ENCODE results near the gene OR52D1.

Gene OR52D1

DNA sequence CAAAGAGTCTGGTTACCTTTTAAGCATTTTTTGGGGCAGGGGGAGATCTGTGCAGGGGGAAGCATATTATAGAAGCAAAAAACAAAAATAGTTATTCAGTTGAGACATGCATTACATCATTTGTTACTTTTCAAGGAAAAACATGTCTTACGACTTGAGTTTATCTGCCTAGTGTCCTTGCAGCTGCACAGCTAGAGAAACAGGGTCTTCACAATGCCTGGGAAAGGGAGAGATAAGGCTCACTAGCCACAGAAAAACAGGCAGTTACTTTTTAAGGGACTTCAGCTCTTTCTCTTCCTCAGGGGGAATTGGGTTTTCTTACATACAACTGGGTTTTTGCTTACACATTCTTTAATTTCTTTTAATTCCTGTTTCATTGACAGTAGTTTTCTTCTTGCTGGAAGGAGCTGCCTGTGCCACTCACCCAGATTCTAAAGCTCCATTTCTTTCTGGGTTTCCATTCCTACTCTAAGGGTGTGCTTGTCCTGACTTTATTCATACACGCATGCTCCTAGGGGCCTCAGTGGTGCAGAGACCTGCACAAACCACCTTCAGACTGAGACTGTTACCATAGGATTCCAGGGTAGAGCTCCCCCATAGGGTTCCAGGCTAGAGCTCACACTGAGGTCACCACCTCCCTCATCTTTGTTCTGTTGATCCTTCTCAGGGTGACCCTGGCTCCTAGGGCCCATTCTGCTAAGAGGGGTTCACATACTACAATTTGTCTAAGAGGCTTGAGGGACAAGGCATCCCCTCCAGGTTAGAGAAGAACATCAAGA is 42.8 kb downstream of the OR52D1 start:
- no peak overlapping the region for H3K27ac ChIP-seq (ENCODE audit: low read depth, low read length, poor library complexity, severe bottlenecking)
- H3K79me2 ChIP-seq (ENCODE audit: insufficient read depth, low read length) = no peaks in the 10 kb centered on the region
- H3K27me3 ChIP-seq (ENCODE audit: insufficient read depth, low read length) = no peaks in the 10 kb centered on the region
- H3K9me2 ChIP-seq (ENCODE audit: low read depth, low read length) = no peaks in the 10 kb centered on the region
- H3K9me3 ChIP-seq (ENCODE audit: low read length) = no peaks in the 10 kb centered on the region
- H3K9ac ChIP-seq (ENCODE audit: low read length) = no peak overlapping the region
- no peak for TF ChIP-seq EZH2 (IDR thresholded peaks at IDR 0.05; ENCODE audit: borderline replicate concordance, low read length)
- TF ChIP-seq, protein P1, sequence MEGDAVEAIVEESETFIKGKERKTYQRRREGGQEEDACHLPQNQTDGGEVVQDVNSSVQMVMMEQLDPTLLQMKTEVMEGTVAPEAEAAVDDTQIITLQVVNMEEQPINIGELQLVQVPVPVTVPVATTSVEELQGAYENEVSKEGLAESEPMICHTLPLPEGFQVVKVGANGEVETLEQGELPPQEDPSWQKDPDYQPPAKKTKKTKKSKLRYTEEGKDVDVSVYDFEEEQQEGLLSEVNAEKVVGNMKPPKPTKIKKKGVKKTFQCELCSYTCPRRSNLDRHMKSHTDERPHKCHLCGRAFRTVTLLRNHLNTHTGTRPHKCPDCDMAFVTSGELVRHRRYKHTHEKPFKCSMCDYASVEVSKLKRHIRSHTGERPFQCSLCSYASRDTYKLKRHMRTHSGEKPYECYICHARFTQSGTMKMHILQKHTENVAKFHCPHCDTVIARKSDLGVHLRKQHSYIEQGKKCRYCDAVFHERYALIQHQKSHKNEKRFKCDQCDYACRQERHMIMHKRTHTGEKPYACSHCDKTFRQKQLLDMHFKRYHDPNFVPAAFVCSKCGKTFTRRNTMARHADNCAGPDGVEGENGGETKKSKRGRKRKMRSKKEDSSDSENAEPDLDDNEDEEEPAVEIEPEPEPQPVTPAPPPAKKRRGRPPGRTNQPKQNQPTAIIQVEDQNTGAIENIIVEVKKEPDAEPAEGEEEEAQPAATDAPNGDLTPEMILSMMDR (IDR thresholded peaks at IDR 0.05; ENCODE audit: low read length) = no peak
- H3K36me3 ChIP-seq (ENCODE audit: insufficient read depth, low read length) = no peaks in the 10 kb centered on the region
- no peaks in the 10 kb centered on the region for H4K20me1 ChIP-seq (ENCODE audit: insufficient read depth, low read length)
- no peak overlapping the region for H2AFZ ChIP-seq (ENCODE audit: low read length)
- no peak overlapping the region for H3K4me2 ChIP-seq (ENCODE audit: low read length)
- H3K4me1 ChIP-seq (ENCODE audit: insufficient read depth, low read length, severe bottlenecking) = no peaks in the 10 kb centered on the region
- H3K4me3 ChIP-seq (ENCODE audit: low read depth, low read length, poor library complexity, severe bottlenecking) = no peak overlapping the region
- no peaks in the 10 kb centered on the region for H3F3A ChIP-seq (ENCODE audit: insufficient read depth, low read length)

DNA sequence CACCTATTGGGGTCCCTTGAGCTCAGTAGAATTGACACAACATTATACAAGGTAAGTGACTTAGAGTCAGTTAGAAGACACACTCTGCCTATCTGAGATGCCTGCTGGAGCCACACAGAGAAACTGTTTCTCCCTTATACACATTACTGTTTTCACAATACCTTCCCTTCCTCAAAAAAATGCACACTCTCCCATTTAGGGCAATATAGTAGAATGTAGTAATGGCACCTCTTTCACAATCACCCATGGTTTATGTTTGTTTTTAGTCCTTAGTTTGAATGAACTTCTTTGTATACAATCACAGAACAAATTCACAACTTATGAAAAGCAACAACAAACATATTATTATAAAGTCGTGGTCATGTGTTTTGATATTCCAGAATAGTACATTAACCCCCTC is 45.6 kb downstream of the OR52D1 start:
- H3K9me2 ChIP-seq (ENCODE audit: low read depth, low read length) = no peaks in the 10 kb centered on the region
- TF ChIP-seq, protein P1 (IDR thresholded peaks at IDR 0.05; ENCODE audit: low read length) = no peak
- TF ChIP-seq EZH2 (IDR thresholded peaks at IDR 0.05; ENCODE audit: borderline replicate concordance, low read length) = no peak
- H3K9ac ChIP-seq (ENCODE audit: low read length) = no peak overlapping the region
- H4K20me1 ChIP-seq (ENCODE audit: insufficient read depth, low read length) = no peaks in the 10 kb centered on the region
- no peaks in the 10 kb centered on the region for H3K4me1 ChIP-seq (ENCODE audit: insufficient read depth, low read length, severe bottlenecking)
- no peaks in the 10 kb centered on the region for H3K27me3 ChIP-seq (ENCODE audit: insufficient read depth, low read length)
- H3K79me2 ChIP-seq (ENCODE audit: insufficient read depth, low read length) = no peaks in the 10 kb centered on the region
- no peaks in the 10 kb centered on the region for H3K9me3 ChIP-seq (ENCODE audit: low read length)
- H3K4me3 ChIP-seq (ENCODE audit: low read depth, low read length, poor library complexity, severe bottlenecking) = no peak overlapping the region
- H3K4me2 ChIP-seq (ENCODE audit: low read length) = no peak overlapping the region
- no peak overlapping the region for H2AFZ ChIP-seq (ENCODE audit: low read length)
- no peak overlapping the region for H3K27ac ChIP-seq (ENCODE audit: low read depth, low read length, poor library complexity, severe bottlenecking)
- no peaks in the 10 kb centered on the region for H3F3A ChIP-seq (ENCODE audit: insufficient read depth, low read length)
- H3K36me3 ChIP-seq (ENCODE audit: insufficient read depth, low read length) = no peaks in the 10 kb centered on the region

DNA sequence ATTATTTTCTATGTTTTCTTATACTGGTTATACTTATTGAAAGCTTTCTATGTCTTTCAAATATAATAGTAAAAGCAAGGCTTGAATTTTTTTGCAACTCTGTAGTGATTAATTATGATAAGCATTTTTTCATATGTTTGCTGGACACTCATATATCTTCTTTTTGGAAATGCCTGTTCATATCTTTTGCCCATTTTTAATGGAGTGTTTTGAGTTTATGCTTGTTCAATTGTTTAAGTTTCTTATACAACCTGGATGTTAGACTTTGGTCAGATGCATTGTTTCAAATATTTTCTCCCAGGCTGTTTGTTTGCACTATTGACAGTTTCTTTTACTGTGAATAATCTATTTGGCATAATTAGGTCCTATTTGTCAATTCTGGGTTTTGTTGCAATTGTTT is 48.0 kb downstream of the OR52D1 start:
- no peaks in the 10 kb centered on the region for H4K20me1 ChIP-seq (ENCODE audit: insufficient read depth, low read length)
- H3K9me3 ChIP-seq (ENCODE audit: low read length) = no peaks in the 10 kb centered on the region
- H3K4me1 ChIP-seq (ENCODE audit: insufficient read depth, low read length, severe bottlenecking) = no peaks in the 10 kb centered on the region
- H3K9me2 ChIP-seq (ENCODE audit: low read depth, low read length) = no peaks in the 10 kb centered on the region
- no peak overlapping the region for H2AFZ ChIP-seq (ENCODE audit: low read length)
- H3K4me3 ChIP-seq (ENCODE audit: low read depth, low read length, poor library complexity, severe bottlenecking) = no peak overlapping the region
- no peaks in the 10 kb centered on the region for H3F3A ChIP-seq (ENCODE audit: insufficient read depth, low read length)
- H3K27me3 ChIP-seq (ENCODE audit: insufficient read depth, low read length) = no peaks in the 10 kb centered on the region
- no peaks in the 10 kb centered on the region for H3K36me3 ChIP-seq (ENCODE audit: insufficient read depth, low read length)
- H3K4me2 ChIP-seq (ENCODE audit: low read length) = no peak overlapping the region
- TF ChIP-seq EZH2 (IDR thresholded peaks at IDR 0.05; ENCODE audit: borderline replicate concordance, low read length) = no peak
- TF ChIP-seq, protein P1 (IDR thresholded peaks at IDR 0.05; ENCODE audit: low read length) = no peak
- no peak overlapping the region for H3K9ac ChIP-seq (ENCODE audit: low read length)
- no peak overlapping the region for H3K27ac ChIP-seq (ENCODE audit: low read depth, low read length, poor library complexity, severe bottlenecking)
- no peaks in the 10 kb centered on the region for H3K79me2 ChIP-seq (ENCODE audit: insufficient read depth, low read length)

All from OCI-LY1 (cell line).